Neural crest cell (in vitro differentiated cells): ENCODE data around the gene HDGFL1. TPM values are rescaled to one million over a fixed set of nuclear protein-coding genes. Genes with fewer than 3 reads are reported as not detected.

Source experiments
- DNase-seq: peaks from one replicate; pipeline ENCODE4 v3.0.0; 2021; ENCODE audit warnings: low read depth, mixed read lengths, low spot score
- H3K27ac Mint-ChIP-seq: one replicate; pipeline ENCODE4 v1.8.0; 2021; ENCODE audit warnings: mild to moderate bottlenecking, mixed read lengths; ENCODE audit not compliant: unreplicated experiment
- H3K27me3 Mint-ChIP-seq: 2 replicates; pipeline ENCODE4 v1.8.0; 2021; ENCODE audit warnings: low read depth, mild to moderate bottlenecking, mixed read lengths
- H3K36me3 Mint-ChIP-seq: 2 replicates; pipeline ENCODE4 v1.8.0; 2021; ENCODE audit warnings: low read depth, mild to moderate bottlenecking, mixed read lengths
- H3K4me1 Mint-ChIP-seq: 2 replicates; pipeline ENCODE4 v1.8.0; 2021; ENCODE audit warnings: mixed read lengths
- H3K4me3 Mint-ChIP-seq: one replicate; pipeline ENCODE4 v1.8.0; 2021; ENCODE audit warnings: mild to moderate bottlenecking, mixed read lengths
- H3K9me3 Mint-ChIP-seq: 2 replicates; pipeline ENCODE4 v1.8.0; 2021; ENCODE audit warnings: mixed read lengths
- long read RNA-seq: library from polyadenylated mRNA; unstranded; transcript quantifications from one replicate; pipeline ENCODE4 v2.0.0, GENCODE V29; 2020
- total RNA-seq: library from RNA; stranded (reverse); gene quantifications from 2 replicates; pipeline ENCODE4 v1.2.1, GENCODE V29; 2021
- TF ChIP-seq, protein P1 (sequence below): fragments of 200-600 bp; sonication (generic); conservative IDR thresholded peaks from 2 replicates; pipeline ENCODE4 v1.5.0; 2021; ENCODE audit warnings: antibody characterized with exemption, mild to moderate bottlenecking

HDGFL1 gene
- total RNA-seq, result not detected in 2 replicates
- long read RNA-seq, result 0 reads

DNA sequence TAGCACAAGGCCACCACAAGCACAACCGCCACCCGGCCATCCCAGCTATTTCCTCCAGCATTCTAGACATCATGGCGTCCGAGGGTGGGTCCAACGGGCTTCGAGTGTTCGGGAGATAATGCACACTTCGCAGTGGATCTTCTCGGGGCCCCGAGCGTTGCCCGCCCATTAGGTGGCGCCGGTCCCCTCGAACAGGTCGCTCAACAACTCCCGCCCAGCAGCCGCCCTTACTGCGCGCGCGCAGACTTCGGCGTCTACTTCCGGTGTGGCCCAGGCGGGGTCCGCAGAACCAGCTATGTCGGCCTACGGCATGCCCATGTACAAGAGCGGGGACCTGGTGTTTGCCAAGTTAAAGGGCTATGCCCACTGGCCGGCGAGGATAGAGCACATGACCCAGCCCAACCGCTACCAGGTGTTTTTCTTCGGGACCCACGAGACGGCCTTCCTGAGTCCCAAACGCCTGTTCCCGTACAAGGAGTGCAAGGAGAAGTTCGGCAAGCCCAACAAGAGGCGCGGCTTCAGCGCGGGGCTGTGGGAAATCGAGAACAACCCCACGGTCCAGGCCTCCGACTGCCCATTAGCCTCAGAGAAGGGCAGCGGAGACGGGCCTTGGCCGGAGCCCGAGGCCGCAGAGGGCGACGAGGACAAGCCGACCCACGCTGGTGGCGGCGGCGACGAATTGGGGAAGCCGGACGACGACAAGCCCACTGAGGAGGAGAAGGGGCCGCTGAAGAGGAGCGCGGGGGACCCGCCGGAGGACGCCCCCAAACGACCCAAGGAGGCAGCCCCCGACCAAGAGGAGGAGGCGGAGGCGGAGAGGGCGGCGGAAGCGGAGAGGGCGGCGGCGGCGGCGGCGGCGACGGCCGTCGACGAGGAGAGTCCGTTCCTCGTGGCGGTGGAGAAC is at the start of gene HDGFL1:
Gene HDGFL1, plus strand, starts transcription at position 286 of the 904 bp plus-strand sequence. Its CDS starts 10 bp downstream, at position 296.
- no peak for DNase-seq
- Mint-ChIP-seq H3K36me3 (no peaks in the 10 kb centered on the region), H3K4me1 (peaks cover 4% of the 10 kb centered on the region), H3K4me3 (no peak within 1 kb of the TSS), H3K27ac (no peak within 1 kb of the TSS), H3K9me3 (peaks cover 2% of the 10 kb centered on the region), H3K27me3 (no peaks in the 10 kb centered on the region)
- TF ChIP-seq, protein P1, sequence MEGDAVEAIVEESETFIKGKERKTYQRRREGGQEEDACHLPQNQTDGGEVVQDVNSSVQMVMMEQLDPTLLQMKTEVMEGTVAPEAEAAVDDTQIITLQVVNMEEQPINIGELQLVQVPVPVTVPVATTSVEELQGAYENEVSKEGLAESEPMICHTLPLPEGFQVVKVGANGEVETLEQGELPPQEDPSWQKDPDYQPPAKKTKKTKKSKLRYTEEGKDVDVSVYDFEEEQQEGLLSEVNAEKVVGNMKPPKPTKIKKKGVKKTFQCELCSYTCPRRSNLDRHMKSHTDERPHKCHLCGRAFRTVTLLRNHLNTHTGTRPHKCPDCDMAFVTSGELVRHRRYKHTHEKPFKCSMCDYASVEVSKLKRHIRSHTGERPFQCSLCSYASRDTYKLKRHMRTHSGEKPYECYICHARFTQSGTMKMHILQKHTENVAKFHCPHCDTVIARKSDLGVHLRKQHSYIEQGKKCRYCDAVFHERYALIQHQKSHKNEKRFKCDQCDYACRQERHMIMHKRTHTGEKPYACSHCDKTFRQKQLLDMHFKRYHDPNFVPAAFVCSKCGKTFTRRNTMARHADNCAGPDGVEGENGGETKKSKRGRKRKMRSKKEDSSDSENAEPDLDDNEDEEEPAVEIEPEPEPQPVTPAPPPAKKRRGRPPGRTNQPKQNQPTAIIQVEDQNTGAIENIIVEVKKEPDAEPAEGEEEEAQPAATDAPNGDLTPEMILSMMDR, result no peak

DNA sequence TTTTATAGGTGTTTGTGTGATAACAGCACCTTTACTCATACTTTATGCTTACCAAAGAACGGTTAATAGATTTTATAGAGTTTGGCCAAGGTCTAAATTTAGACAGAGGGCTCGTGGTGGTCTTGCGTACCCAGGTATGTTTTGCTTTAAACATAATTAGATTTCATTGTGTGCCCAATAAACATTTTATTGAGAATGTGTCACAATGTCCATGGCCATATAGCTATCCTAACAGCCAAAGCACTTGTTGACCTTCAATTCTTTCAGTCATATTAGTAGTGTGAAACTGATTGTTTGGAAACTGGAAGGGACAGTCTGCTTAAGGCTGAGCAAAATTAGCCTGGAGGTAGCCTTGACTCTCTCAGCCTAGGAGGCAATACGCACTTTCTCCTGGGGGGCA is 48.3 kb upstream of the HDGFL1 start:
- Mint-ChIP-seq H3K36me3 (peaks cover 3% of the 10 kb centered on the region), H3K9me3 (peaks cover 9% of the 10 kb centered on the region), H3K27ac (no peak overlapping the region), H3K4me3 (no peak overlapping the region), H3K27me3 (no peaks in the 10 kb centered on the region), H3K4me1 (no peaks in the 10 kb centered on the region)
- no peak for DNase-seq
- TF ChIP-seq, protein P1, result no peak

DNA sequence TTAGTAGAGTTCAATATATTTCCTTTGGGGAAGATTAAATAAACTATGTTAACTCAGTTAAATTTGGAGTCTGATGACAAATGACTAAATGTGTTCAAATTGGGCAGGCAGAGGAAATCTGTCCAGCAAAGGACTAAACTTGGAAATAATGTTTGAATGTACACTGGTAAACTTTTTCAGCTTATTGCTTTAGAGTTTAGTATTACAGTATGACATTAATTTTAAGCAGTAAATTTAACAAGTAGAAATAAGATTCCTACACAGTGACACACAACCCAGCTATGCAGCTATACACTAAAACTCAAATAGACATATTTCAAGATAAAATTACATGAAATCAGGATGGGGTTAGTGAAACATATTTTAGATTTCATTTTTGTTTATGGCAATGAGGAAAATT is 42.6 kb upstream of the HDGFL1 start:
- H3K27me3 Mint-ChIP-seq, result no peaks in the 10 kb centered on the region
- H3K4me3 Mint-ChIP-seq, result no peak overlapping the region
- TF ChIP-seq, protein P1, result no peak
- peaks cover 7% of the 10 kb centered on the region for H3K9me3 Mint-ChIP-seq
- H3K4me1 Mint-ChIP-seq, result no peaks in the 10 kb centered on the region
- no peaks in the 10 kb centered on the region for H3K36me3 Mint-ChIP-seq
- DNase-seq, result no peak
- H3K27ac Mint-ChIP-seq, result no peak overlapping the region

DNA sequence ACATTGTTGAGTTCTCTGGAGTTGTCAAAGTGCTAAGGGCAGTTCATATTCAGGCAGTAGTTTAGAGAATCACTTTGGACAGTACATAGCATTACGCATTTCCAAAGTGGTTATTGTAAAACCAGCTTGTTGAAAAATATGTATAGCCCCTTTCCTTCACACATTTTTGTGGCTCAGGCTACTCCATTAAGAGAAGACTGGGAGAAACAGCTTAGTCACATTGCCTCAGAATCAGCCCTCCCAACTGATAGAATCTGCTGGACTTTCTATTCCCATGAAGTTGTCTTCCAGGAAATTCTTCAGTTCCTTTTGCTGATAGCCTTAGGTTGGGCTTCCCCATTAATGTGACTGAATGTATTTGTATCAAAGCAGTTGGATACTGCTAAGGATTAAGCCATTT is 39.5 kb upstream of the HDGFL1 start:
- Mint-ChIP-seq H3K27me3 (no peaks in the 10 kb centered on the region), H3K27ac (no peak overlapping the region), H3K4me3 (no peak overlapping the region), H3K36me3 (no peaks in the 10 kb centered on the region), H3K4me1 (no peaks in the 10 kb centered on the region), H3K9me3 (peaks cover 4% of the 10 kb centered on the region)
- no peak for DNase-seq
- TF ChIP-seq, protein P1, result no peak

DNA sequence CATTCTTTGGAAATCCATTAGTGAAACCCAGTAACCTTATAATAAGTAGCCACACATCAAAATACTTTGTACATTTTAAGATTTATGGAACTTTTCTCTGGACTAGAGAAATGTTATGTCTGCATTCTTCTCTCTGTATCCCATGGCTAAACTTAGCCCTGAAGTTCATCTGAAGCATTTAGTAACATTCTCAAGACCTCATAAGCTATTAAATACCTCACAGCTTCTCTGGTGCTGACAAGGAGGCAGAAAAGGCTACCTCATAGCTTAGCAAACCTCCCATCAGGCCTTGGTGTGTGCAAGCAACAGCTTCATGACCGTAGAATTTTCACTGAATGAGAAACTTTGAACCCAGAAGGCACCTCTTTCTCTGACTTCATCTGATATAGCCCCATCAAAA is 38.9 kb upstream of the HDGFL1 start:
- Mint-ChIP-seq H3K4me3 (no peak overlapping the region), H3K9me3 (peaks cover 4% of the 10 kb centered on the region), H3K36me3 (no peaks in the 10 kb centered on the region), H3K27ac (no peak overlapping the region), H3K4me1 (no peaks in the 10 kb centered on the region), H3K27me3 (no peaks in the 10 kb centered on the region)
- no peak for DNase-seq
- TF ChIP-seq, protein P1, result no peak
